Activated CD8-positive, alpha-beta memory T cell treated with anti-CD3 and anti-CD28 coated beads for 36 hours (primary cell): ENCODE measurements around the gene CLDN7. TPM values are rescaled to one million over a fixed set of nuclear protein-coding genes. Genes with fewer than 3 reads are reported as not detected.

Experiments
- CTCF ChIA-PET: fragments of 350-600 bp; sonication (Branson Sonifier 250); formaldehyde crosslinking; loops from one replicate; lab custom pipeline; 2021; ENCODE audit warnings: antibody characterized with exemption; lab: Charles Lee
- POLR2A ChIA-PET: fragments of 350-600 bp; sonication (Branson Sonifier 250); formaldehyde crosslinking; loops from one replicate; lab custom pipeline; 2021; ENCODE audit warnings: antibody characterized with exemption; lab: Charles Lee
- total RNA-seq, 2 experiments: library from RNA; stranded (reverse); gene quantifications; one replicate each; pipeline ENCODE4 v1.2.3, GENCODE V29; 2021

Gene CLDN7
- 1 to 10 TPM; 1.2 to 1.5 TPM for total RNA-seq

- CTCF ChIA-PET: interaction anchor here (1.1 to 1.2 kb wide), 2 partner anchors 18 to 93 kb away, joined by 3 read pairs; no protein-coding TSS in a partner anchor
Observed at GRCh38 chr17:7262192-7262934, at the start of gene CLDN7. Gene CLDN7, minus strand, starts transcription at chr17:7262478. Its CDS starts 435 bp downstream, at chr17:7262043.

GRCh38 chr17:7311110-7311705, 48.9 kb upstream of the CLDN7 start:
- ChIA-PET CTCF (interaction anchor here (1.0 kb wide), 1 partner anchor 26 kb away, joined by 4 read pairs; no protein-coding TSS in a partner anchor), POLR2A (interaction anchor here (0.6 kb wide), 1 partner anchor 93 kb away, joined by 4 read pairs; the partner anchor contains the start of gene TMEM256)

More at GRCh38 chr17:7262192-7262934, at the start of gene CLDN7:
- POLR2A ChIA-PET: interaction anchor here (0.5 to 0.6 kb wide), 2 partner anchors 198 to 892 kb away, joined by 3 to 6 read pairs; no protein-coding TSS in a partner anchor

- ChIA-PET CTCF (interaction anchor here (1.1 kb wide), 1 partner anchor 12 kb away, joined by 3 read pairs; no protein-coding TSS in a partner anchor), POLR2A (interaction anchor here (0.5 to 2.0 kb wide), 7 partner anchors 20 to 267 kb away, joined by 3 to 12 read pairs (median 3); partner anchors contain the start of gene ACAP1)
Observed at GRCh38 chr17:7309628-7310027, 47.4 kb upstream of the CLDN7 start.

GRCh38 chr17:7308625-7309433, 46.6 kb upstream of the CLDN7 start:
- ChIA-PET POLR2A (interaction anchor here (0.5 to 2.0 kb wide), 12 partner anchors 21 to 939 kb away, joined by 3 to 12 read pairs (median 4); partner anchors contain the start of genes ACADVL, ACAP1, CTC1 and CTDNEP1), CTCF (interaction anchor here (0.6 to 1.1 kb wide), 2 partner anchors 10 to 13 kb away, joined by 3 to 4 read pairs; no protein-coding TSS in a partner anchor)

- ChIA-PET POLR2A (interaction anchor here (0.5 to 2.0 kb wide), 9 partner anchors 22 to 940 kb away, joined by 3 to 12 read pairs (median 5); partner anchors contain the start of genes ACADVL, ACAP1, CTC1 and CTDNEP1), CTCF (no interaction called here)
Observed at GRCh38 chr17:7307686-7308624, 45.7 kb upstream of the CLDN7 start.

- ChIA-PET CTCF (interaction anchor here (2.3 kb wide), 1 partner anchor 11 kb away, joined by 8 read pairs; no protein-coding TSS in a partner anchor), POLR2A (interaction anchor here (1.0 kb wide), 1 partner anchor 380 kb away, joined by 8 read pairs; the partner anchor contains the start of gene TP53)
Observed at GRCh38 chr17:7306911-7307685, 44.8 kb upstream of the CLDN7 start, which contains the start of gene EIF5A. Gene EIF5A, plus strand, starts transcription at chr17:7307628. Its CDS starts 2,008 bp downstream, at chr17:7309636.

GRCh38 chr17:7304179-7304578, 41.9 kb upstream of the CLDN7 start:
- CTCF ChIA-PET: interaction anchor here (1.0 to 1.2 kb wide), 2 partner anchors 24 to 37 kb away, joined by 3 read pairs; no protein-coding TSS in a partner anchor
- POLR2A ChIA-PET: no interaction called here

GRCh38 chr17:7296189-7296861, 34.0 kb upstream of the CLDN7 start:
- CTCF ChIA-PET: interaction anchor here (0.6 to 2.5 kb wide), 27 partner anchors 8 to 280 kb away, joined by 3 to 50 read pairs (median 4); partner anchors contain the start of genes ACADVL, DLG4, DVL2 and SLC2A4
- POLR2A ChIA-PET: interaction anchor here (0.9 to 1.0 kb wide), 3 partner anchors 10 to 17 kb away, joined by 3 read pairs; no protein-coding TSS in a partner anchor

GRCh38 chr17:7295230-7296180, 33.2 kb upstream of the CLDN7 start:
- ChIA-PET CTCF (interaction anchor here (0.8 to 2.5 kb wide), 23 partner anchors 10 to 262 kb away, joined by 3 to 50 read pairs (median 5); partner anchors contain the start of genes ACADVL, DLG4, DVL2 and SLC2A4), POLR2A (interaction anchor here (0.9 to 1.0 kb wide), 2 partner anchors 10 to 18 kb away, joined by 3 read pairs; no protein-coding TSS in a partner anchor)

GRCh38 chr17:7294614-7295153, 32.4 kb upstream of the CLDN7 start, which contains the start of gene YBX2:
Gene YBX2, minus strand, starts transcription at chr17:7294639. Its CDS starts 139 bp downstream, at chr17:7294500.
- POLR2A ChIA-PET: no interaction called here
- CTCF ChIA-PET: no interaction called here

- ChIA-PET POLR2A (interaction anchor here (0.6 kb wide), 1 partner anchor 12 kb away, joined by 4 read pairs; no protein-coding TSS in a partner anchor), CTCF (interaction anchor here (0.7 to 1.0 kb wide), 3 partner anchors 11 to 143 kb away, joined by 3 read pairs; no protein-coding TSS in a partner anchor)
Observed at GRCh38 chr17:7293816-7294613, 31.7 kb upstream of the CLDN7 start.

- POLR2A ChIA-PET: no interaction called here
- CTCF ChIA-PET: interaction anchor here (0.7 to 1.2 kb wide), 5 partner anchors 12 to 144 kb away, joined by 3 read pairs; partner anchors contain the start of gene SLC2A4
Observed at GRCh38 chr17:7293159-7293558, 30.9 kb upstream of the CLDN7 start.

- CTCF ChIA-PET: interaction anchor here (1.0 to 1.2 kb wide), 2 partner anchors 12 to 77 kb away, joined by 3 read pairs; partner anchors contain the start of gene SLC2A4
- POLR2A ChIA-PET: no interaction called here
Observed at GRCh38 chr17:7292729-7293128, 30.5 kb upstream of the CLDN7 start.
